Ishikawa (cell line): ENCODE data around the gene GRIN2A.

Source experiments
- CREB1 ChIP-seq: IDR thresholded peaks from 2 replicates; pipeline ENCODE4 v1.6.1; 2012; ENCODE audit warnings: low read depth
- EP300 ChIP-seq: IDR thresholded peaks from 2 replicates; pipeline ENCODE4 v1.6.1; 2012; ENCODE audit warnings: borderline replicate concordance
- NFIC ChIP-seq: IDR thresholded peaks from 2 replicates; pipeline ENCODE4 v1.6.1; 2012
- RAD21 ChIP-seq: IDR thresholded peaks from 2 replicates; pipeline ENCODE4 v1.6.1; 2012; ENCODE audit warnings: low read depth
- TAF1 ChIP-seq: IDR thresholded peaks from 2 replicates; pipeline ENCODE4 v1.6.1; 2012; ENCODE audit warnings: low read depth, mild to moderate bottlenecking
- YY1 ChIP-seq: IDR thresholded peaks from 2 replicates; pipeline ENCODE4 v1.6.1; 2012; ENCODE audit warnings: low read depth

DNA sequence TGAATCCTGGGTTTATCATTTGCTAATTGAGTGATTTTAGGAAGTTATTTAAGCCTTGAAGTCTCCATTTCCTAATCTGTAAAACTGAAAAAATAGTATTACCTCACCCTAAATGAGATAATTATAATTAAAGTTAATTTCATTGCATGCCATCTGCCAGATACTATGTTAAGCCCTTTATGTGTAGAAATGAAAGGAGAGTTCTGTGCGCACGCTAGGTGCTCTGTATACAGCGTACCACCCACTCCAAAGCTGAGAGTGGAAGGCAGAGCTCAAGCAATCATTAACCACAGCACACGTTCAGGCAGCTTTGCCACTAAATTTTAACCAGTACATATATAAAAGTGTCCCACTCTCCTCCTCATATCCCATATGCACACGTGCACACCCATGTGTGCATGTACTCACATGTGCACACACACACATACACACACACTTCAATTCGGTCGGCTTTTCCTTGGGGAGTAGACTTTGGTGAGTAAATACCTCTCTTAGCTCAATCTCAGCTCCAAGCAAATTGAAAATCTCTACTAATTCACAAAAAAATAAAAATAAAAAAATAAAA lies 204.8 kb downstream of the GRIN2A start:
- no peak for TF ChIP-seq CREB1
- TF ChIP-seq NFIC = no peak
- no peak for TF ChIP-seq YY1
- no peak for TF ChIP-seq RAD21
- no peak for TF ChIP-seq EP300
- TF ChIP-seq TAF1 = no peak
